GM18507 (cell line): ENCODE results near the gene TFDP3.
A peak's percentile ranks its signal among the peaks of the same experiment; 100 is the strongest.

ENCODE experiments used
- DNase-seq: peaks from one replicate; pipeline ENCODE4 v3.0.0; 2011; ENCODE audit warnings: low read depth; ENCODE audit not compliant: insufficient read length; ENCODE audit errors: extremely low spot score
- FAIRE-seq: peaks from 2 replicates; lab custom pipeline; 2011; peaks lifted over from hg19 to GRCh38; lab: Jason Lieb, UNC

Gene TFDP3

DNA sequence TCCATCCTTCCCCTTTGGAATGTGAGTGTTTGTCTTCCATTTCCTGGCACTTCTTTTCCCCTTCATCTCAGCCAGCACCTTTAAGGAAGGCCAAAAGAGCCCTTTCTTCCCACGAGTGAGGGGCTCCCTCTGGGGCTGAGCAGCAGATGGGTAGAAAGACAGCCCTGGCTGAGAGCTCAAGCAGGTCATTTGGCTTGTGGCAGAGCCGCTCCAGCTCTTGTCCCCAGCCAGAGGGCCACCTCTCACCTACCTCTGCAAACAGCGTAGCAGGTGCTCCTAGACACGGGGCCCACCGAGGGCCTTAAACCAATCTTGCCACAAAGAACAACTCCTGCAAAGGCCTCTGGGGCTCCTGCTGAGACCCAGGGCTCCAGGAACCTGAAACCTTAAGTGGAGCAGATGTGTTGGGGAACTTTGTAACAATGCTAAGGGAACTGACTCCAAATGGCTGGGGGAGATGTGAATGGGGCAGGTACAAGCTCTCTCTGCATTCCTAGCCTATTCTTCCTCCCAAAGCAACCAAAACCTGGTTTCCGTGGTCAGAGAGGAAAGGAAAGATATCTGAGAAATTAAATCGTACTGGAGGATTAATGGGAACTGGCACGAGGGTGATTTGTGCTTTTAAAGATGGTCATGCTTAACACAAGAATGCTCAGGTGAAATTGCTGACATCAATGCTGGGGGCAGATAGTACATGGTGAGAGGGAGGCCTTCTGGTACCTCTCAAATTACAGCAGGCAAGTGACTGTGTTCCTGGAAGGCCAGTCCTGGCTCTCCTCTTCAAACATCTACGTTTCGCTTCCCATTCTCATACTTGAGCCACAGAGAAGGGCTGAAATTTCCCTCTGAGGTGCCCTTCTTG, 27.0 kb downstream of the TFDP3 start:
- no peak for DNase-seq
- FAIRE-seq = no peak

DNA sequence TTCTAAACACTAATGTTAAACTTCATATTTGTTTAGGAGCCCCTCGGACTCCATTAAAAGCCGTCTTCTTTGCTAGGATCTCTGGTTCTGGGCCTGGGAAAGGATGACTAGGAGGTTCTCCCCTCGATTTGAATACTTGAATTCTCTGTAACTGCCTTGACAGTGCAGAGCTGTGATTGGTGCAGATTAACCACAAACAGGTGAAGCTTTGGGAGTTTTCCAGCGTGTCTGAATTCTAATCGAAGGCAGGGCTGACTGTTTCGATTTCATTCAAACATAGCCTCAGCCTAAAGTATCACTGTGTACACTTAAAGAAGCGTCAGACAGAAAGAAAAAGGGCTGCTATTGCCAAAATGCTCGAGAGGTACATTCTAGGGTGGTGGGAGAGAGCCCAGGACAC, 29.0 kb downstream of the TFDP3 start:
- DNase-seq = no peak
- FAIRE-seq = no peak

DNA sequence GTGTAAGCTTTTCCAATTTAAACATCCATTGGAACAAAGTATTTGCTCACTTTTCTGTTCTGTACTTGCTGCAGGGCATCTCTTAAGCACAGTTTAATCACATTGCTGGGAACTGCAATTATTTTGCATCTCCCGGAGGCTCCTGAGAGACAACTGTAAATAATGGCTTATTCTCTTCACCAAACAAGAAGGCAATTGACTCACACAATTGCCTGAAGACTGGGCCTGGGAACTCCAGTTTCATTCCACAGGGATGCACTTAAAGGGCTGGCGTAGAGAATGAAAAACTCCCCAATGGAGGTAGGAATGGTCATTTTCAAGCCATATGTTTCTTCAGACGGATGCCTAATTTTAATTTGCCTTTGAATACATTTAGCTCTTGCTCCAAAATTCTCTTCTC, 29.5 kb downstream of the TFDP3 start:
- FAIRE-seq (no peak), DNase-seq (no peak)

DNA sequence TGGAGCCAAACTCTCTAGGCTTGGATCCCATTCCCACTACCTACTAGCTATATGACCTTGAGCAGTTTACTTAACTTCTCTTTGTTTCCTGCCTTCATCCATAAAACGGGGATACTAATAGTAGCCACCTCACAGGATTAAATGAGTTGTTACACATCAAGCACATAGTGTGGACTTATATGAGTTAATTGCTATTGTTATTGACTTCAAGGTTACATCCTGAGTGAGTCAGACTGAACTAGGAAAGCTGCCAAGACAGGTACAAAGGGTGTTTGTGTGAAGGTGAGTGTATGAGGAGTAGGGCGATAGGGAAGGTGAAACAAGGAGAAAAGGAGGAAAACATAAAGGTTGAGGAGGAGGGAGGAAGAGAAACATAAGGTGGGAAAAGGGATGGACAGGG, 32.2 kb downstream of the TFDP3 start:
- FAIRE-seq (no peak), DNase-seq (no peak)

DNA sequence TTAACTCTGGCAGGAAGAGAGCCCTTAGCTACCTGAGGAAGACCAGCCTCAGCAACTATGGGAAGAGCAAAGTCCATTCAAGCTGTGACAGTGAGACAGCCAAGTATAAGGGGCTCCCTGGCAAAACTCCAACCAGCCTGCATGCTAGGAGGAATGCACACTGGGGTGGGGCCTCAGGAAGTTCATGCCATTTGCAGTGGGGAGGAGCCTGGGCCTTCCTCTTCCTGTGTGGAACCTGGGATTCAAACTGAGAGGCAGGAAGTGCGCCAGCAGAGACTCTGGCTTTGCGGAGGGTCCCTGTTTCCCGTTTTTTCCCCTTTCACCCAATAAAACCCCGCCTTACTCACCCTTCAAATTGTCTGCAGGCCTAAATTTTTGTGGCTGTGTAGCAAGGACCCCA, 33.0 kb downstream of the TFDP3 start:
- DNase-seq (no peak), FAIRE-seq (no peak)

DNA sequence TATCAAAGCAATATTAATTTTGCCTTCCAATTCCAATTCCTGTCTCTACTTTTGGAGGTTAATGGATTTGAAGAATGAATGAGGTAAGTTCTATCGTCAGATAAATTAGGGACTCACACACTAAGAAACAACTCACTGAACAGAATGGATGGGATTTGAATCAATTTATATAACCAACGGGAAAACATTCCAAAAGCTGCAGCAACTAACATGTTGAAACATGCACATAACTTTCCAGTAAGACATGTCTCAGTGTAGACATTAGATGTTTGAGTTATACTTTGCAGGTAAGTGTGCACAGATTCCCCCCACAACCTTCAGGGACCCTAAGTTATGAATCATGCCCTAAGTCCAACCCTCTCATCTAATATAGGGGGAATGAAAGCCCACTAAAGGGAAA, 34.3 kb downstream of the TFDP3 start:
- FAIRE-seq = no peak
- no peak for DNase-seq

DNA sequence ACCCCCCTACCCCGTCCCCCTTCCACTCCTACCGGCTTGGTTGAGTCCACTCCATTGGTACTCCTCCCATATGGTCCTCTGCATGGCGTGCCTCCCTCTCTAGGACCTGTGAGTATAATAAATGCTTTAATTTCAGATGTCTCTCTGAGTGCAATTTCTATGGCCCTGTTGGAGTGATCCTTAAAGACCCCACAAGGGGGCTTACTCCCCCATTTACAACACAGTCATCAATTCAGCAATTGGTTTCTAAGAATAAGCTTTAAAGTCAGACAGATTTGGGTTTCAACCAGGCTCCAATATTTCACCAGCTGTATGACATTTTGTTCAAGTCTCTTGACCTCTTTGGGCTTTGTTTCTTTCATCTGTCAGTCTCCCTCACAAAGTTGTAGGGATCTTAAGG, 38.7 kb downstream of the TFDP3 start:
- DNase-seq (no peak), FAIRE-seq (no peak)

DNA sequence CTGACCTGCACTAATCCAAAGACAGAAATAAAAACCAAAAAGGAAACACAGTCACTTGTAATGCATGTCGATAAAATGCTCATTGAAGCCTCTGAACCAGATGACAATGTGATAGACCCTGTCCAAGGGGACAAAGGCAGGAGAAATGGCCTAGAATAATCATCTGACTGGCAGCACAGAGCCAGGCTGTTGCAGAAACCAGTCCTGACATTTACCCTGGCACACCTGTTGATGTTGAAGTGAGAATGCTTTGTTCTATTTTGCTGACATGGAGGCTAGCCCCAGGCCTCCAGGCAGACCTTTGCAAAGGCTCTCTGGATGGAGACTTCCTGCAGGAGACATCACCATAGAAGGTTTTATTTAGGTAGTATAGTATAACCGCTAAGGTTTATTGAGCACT, 41.0 kb downstream of the TFDP3 start:
- DNase-seq = no peak
- no peak for FAIRE-seq

DNA sequence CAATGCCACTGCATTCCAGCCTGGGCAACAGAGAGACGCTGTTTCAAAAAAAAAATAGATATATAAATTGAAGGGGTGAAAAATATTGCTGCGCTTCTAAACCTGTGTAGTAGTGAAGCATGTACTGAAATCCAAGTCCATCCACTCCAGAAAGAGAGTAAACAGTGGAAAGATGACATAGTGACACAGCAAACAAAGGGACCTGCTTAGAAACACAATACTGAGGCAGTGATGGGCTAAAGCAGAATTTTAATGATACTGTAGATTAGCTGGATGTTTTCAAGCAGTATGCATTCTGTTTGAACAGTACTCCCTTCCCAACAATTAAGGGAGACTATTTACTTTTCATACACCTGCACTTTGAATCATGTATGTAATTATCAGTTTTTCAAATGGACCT, 42.5 kb downstream of the TFDP3 start:
- DNase-seq (no peak), FAIRE-seq (no peak)

DNA sequence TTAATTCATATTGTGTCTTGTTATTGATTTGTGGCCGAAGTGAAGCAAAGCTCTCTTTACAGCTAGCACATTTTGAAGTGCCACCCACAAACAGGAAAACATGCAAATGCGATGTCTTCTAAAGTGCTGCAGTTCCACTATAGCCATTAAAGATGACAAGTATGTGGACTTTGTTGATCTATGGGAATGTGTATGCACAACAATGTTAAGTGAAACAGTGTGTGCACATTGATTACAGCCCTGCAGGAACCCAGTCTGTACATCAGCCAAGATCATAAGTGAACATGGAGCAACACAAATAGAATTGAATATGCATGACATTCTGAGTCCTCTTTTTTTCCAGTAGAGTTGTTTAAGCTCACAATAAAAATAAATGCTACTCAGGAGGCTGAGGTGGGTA, 43.0 kb downstream of the TFDP3 start:
- FAIRE-seq = no peak
- DNase-seq = no peak

DNA sequence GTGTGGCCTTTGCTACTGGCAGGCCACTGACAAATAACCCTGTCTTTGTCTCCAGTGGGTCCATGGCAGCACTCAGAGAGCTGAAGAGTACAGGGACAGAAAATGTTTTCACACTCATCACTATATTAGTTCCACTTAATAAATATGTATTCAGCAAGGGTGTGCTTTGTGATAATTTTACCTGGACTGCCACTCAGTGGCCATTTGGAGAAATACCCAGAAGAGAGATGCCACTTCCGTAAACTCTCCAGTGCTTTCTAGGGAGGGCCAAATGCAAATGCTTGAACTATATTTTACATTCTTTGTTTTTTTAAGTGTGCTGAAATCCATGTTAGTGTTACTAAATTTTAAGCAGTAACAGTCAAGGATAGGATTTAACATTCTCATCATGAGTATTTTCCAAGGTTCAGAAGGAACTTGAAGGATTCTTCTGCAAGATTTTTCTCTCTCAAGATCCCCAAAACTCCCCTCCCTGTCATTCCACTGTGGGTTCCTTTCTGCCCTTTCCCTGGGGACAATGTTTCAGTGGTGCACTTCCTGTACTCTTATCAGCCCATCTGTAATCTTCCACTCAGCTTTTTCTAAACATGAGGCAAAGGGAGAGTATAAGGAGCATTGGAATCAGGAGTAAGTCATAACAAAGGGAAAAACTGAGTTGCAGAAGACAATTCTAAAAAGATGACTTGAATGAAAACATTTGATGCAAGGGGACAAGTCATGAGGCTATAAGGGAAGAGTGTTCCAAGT, 46.0 kb downstream of the TFDP3 start:
- no peak for DNase-seq
- FAIRE-seq = peak; percentile 71
